MM.1S (cell line): ENCODE measurements around the gene NPPA.

Source experiments
- EZH2 ChIP-seq: fragments of 300-600 bp; sonication (generic); optimal IDR thresholded peaks from 2 replicates; pipeline ENCODE3; 2017; ENCODE audit warnings: low read depth, mild to moderate bottlenecking, antibody characterized with exemption, low read length, mixed read lengths
- EZH2phosphoT487 ChIP-seq: fragments of 300-600 bp; sonication (generic); IDR thresholded peaks from 2 replicates; pipeline ENCODE4 v1.6.1; 2018; ENCODE audit warnings: antibody characterized with exemption, low read length
- TF ChIP-seq, protein P1 (sequence below): fragments of 300-600 bp; sonication (generic); IDR thresholded peaks from 2 replicates; pipeline ENCODE4 v1.5.1; 2016; ENCODE audit warnings: antibody characterized with exemption, low read length, mixed read lengths

DNA sequence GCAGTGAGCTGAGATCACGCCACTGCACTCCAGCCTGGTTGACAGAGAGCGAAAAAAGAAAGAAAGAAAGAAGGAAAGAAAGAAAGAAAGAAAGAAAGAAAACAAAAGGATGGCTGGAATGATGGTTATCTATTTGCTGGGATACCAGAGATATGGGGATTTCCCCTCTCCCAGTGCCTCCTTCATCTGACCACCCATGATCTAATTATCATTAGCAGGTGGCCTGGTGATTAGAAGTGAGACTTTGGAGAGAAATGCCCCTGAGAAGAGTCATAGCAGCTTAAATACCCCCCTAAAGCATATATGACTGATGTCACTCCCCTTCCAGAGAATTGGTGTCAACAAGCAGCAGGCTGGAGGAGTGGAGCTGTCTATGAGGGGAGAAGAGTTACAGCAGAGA, 12.5 kb upstream of the NPPA start:
- TF ChIP-seq, protein P1, sequence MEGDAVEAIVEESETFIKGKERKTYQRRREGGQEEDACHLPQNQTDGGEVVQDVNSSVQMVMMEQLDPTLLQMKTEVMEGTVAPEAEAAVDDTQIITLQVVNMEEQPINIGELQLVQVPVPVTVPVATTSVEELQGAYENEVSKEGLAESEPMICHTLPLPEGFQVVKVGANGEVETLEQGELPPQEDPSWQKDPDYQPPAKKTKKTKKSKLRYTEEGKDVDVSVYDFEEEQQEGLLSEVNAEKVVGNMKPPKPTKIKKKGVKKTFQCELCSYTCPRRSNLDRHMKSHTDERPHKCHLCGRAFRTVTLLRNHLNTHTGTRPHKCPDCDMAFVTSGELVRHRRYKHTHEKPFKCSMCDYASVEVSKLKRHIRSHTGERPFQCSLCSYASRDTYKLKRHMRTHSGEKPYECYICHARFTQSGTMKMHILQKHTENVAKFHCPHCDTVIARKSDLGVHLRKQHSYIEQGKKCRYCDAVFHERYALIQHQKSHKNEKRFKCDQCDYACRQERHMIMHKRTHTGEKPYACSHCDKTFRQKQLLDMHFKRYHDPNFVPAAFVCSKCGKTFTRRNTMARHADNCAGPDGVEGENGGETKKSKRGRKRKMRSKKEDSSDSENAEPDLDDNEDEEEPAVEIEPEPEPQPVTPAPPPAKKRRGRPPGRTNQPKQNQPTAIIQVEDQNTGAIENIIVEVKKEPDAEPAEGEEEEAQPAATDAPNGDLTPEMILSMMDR, result no peak
- TF ChIP-seq EZH2 (no peak), EZH2phosphoT487 (no peak)
